Stimulated activated naive B cell treated with anti-CD40 and anti-IgM and Interleukin-4, amounts not matched to agents 10 μg/mL and 1 μg/mL and 100 μg/mL, for 72 hours (primary cell): ENCODE results near the gene OR6K3.
A peak's percentile ranks its signal among the peaks of the same experiment; 100 is the strongest.
"Not testable (repeated sequence)": the region's sequence is repeated elsewhere in the genome, so short reads cannot be mapped to it uniquely, and the experiment has no call there.

Experiments
- ATAC-seq, 2 donors: fragments of 150-1000 bp; cut with Tn5 transposase; replicated peaks; 2 replicates each; pipeline ENCODE4 v1.10.0; 2021; ENCODE audit warnings: moderate library complexity in 1 of 2
- DNase-seq: peaks from one replicate; pipeline ENCODE4 v3.0.0; 2021
- H3K27ac Mint-ChIP-seq: one replicate; pipeline ENCODE4 v1.8.0; 2022; ENCODE audit warnings: mild to moderate bottlenecking, mixed read lengths
- H3K27me3 Mint-ChIP-seq, 2 donors: one replicate each; pipeline ENCODE4 v1.8.0; 2022; ENCODE audit warnings: mixed read lengths in 2 of 2
- H3K36me3 Mint-ChIP-seq, 2 donors: one replicate each; pipeline ENCODE4 v1.8.0; 2022; ENCODE audit warnings: mixed read lengths in 2 of 2, mild to moderate bottlenecking in 1 of 2
- H3K4me1 Mint-ChIP-seq, 2 donors: one replicate each; pipeline ENCODE4 v1.8.0; 2022; ENCODE audit warnings: mixed read lengths in 2 of 2, mild to moderate bottlenecking in 1 of 2
- H3K4me3 Mint-ChIP-seq, 2 donors: one replicate each; pipeline ENCODE4 v1.8.0; 2022; ENCODE audit warnings: mild to moderate bottlenecking in 2 of 2, mixed read lengths in 2 of 2, moderate library complexity in 1 of 2
- H3K9me3 Mint-ChIP-seq, 2 donors: one replicate each; pipeline ENCODE4 v1.8.0; 2022; ENCODE audit warnings: mixed read lengths in 2 of 2, mild to moderate bottlenecking in 1 of 2

The OR6K3 gene

DNA sequence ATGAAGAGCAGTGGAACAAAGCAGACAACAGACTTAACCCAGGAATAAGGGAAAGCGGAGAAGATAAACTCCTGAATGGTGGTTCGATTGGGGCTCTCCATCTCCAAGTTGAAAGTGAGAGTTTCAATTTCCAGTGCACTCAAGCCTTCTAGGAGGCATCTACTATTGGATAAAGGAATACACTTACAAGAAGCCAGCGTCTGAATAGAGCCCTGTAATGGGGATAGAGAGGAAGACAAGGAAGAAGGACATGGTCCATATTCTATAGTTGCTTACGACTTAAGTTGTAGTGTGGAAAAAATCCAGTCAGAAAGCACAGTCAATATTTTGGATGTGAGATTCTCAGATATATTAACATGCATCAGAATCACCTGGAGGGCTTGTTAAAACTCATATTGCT is 20.0 kb downstream of the OR6K3 start, which contains the start of gene OR6K2:
Gene OR6K2 (minus strand): TSS at position 101 of the 400 bp plus-strand sequence. CDS start 0 bp downstream, at position 101.
- ATAC-seq, result no peak
- DNase-seq, result no peak
- H3K4me1 Mint-ChIP-seq, result no peaks in the 10 kb centered on the region
- H3K27ac Mint-ChIP-seq, result no peak within 1 kb of the TSS
- H3K9me3 Mint-ChIP-seq, result no peaks in the 10 kb centered on the region
- no peaks in the 10 kb centered on the region for H3K36me3 Mint-ChIP-seq
- peaks cover 16 to 17% of the 10 kb centered on the region in 2 donors for H3K27me3 Mint-ChIP-seq
- no peak within 1 kb of the TSS for H3K4me3 Mint-ChIP-seq

DNA sequence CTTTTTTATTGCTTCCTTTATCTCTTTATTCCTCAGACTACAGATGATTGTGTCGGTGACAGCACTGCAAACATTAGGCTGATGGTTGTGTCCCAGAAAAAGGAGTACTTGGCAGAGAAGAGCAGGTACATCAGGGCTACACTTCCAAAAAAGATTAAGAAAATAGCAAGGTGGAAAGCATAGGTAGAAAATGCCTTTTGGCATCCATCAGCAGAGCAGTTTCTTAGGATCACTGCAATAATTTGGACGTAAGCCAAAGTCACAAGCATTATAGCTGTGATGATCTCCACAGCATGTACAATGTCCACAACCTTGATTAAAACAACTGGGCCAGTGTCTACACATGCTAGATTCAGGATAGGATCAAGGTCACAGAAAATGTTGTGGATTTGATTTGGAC is 25.9 kb downstream of the OR6K3 start:
- H3K27me3 Mint-ChIP-seq, result peaks cover 11 to 16% of the 10 kb centered on the region in 2 donors
- no peak overlapping the region for H3K27ac Mint-ChIP-seq

DNA sequence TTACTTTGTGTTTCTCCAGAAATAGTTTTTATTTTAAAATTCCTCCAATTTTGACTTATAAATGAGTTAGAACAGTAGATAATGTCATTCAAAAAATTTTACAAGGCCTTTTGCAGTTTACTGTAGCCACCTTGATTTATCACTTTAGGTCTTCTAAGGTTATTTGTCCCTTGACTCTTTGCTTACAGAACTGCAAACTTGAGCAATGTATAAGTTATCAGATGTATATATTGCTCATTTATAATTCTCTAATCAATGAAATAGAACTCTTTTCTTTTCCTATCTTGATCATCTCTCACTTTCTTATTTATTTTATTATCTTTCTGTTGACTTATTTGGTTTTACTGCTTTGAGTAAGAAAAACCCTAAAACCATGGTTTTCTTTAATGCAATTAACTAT is 28.2 kb downstream of the OR6K3 start:
- no peak for DNase-seq
- no peaks in the 10 kb centered on the region for H3K4me1 Mint-ChIP-seq
- H3K4me3 Mint-ChIP-seq, result no peak overlapping the region
- peaks cover 0 to 2% of the 10 kb centered on the region in 2 donors for H3K9me3 Mint-ChIP-seq
- no peaks in the 10 kb centered on the region for H3K36me3 Mint-ChIP-seq
- peaks cover 12 to 13% of the 10 kb centered on the region in 2 donors for H3K27me3 Mint-ChIP-seq
- ATAC-seq, result no peak
- no peak overlapping the region for H3K27ac Mint-ChIP-seq

More for the DNA sequence above, 25.9 kb downstream of the OR6K3 start:
- H3K4me3 Mint-ChIP-seq, result no peak overlapping the region
- H3K36me3 Mint-ChIP-seq, result no peaks in the 10 kb centered on the region
- no peaks in the 10 kb centered on the region for H3K4me1 Mint-ChIP-seq
- ATAC-seq, result no peak
- H3K9me3 Mint-ChIP-seq, result no peaks in the 10 kb centered on the region
- no peak for DNase-seq

DNA sequence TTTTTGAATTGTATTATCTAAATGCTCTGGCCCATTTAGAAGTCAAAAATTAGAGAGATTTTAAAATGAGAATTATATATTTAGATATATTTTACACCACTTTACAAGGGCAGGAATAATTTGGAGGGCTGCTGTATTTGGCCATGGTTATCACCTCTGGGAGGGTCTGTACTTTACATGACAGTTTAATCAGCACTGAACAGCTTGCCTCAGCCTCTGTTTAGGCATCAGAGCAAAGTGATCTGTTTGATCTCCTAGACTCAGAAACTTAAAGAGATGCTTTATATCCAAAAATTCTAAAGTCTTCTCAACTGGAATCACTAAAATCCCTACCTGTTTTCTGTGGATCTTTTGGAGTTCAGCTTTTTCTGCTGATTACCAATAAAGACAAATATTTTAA is 28.6 kb downstream of the OR6K3 start:
- ATAC-seq (no peak), DNase-seq (no peak)
- H3K27ac Mint-ChIP-seq, result no peak overlapping the region
- no peaks in the 10 kb centered on the region for H3K36me3 Mint-ChIP-seq
- H3K27me3 Mint-ChIP-seq, result peaks cover 12 to 13% of the 10 kb centered on the region in 2 donors
- peaks cover 0 to 2% of the 10 kb centered on the region in 2 donors for H3K9me3 Mint-ChIP-seq
- no peaks in the 10 kb centered on the region for H3K4me1 Mint-ChIP-seq
- no peak overlapping the region for H3K4me3 Mint-ChIP-seq

DNA sequence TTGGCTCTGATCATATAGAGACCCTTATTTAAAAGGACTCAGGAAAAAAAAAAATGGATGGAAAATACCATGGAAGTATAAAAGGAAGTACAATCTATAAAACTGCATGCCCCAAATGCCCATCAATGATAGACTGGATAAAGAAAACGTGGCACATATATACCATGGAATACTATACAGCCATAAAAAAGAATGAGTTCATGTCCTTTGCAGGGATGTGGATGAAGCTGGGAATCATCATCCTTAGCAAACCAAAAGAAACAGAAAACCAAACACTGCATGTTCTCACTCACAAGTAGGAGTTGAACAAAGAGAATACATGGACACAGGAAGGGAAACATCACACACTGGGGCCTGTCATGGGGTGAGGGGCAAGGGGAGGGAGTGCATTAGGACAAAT is 29.4 kb downstream of the OR6K3 start:
- not testable (repeated sequence) for H3K27ac Mint-ChIP-seq, H3K9me3 Mint-ChIP-seq, DNase-seq, H3K4me1 Mint-ChIP-seq, H3K4me3 Mint-ChIP-seq, ATAC-seq, H3K36me3 Mint-ChIP-seq
- peaks cover 12 to 13% of the 10 kb centered on the region in 2 donors for H3K27me3 Mint-ChIP-seq

DNA sequence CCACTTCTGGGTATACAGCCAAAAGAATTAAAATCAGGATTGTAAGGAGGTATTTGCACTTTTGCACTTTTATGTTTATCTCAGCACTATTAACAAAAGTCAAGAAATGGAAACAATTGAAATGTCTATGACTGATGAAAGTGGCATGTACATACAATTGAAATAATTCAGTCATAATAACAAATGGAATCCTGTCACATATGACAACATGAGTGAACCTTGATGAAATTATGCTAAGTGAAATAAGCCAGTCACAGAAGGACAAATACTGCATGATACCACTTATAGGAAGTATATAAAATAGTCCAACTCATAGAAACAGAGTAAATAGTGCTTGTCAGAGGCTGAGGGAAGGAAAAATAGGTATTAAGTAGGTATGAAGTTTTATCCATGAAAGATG is 30.6 kb downstream of the OR6K3 start:
- DNase-seq, result no peak
- Mint-ChIP-seq H3K4me3 (no peak overlapping the region), H3K27me3 (peaks cover 8 to 12% of the 10 kb centered on the region in 2 donors), H3K4me1 (no peaks in the 10 kb centered on the region), H3K27ac (no peak overlapping the region), H3K9me3 (peaks cover 0 to 2% of the 10 kb centered on the region in 2 donors), H3K36me3 (no peaks in the 10 kb centered on the region)
- ATAC-seq, result no peak

DNA sequence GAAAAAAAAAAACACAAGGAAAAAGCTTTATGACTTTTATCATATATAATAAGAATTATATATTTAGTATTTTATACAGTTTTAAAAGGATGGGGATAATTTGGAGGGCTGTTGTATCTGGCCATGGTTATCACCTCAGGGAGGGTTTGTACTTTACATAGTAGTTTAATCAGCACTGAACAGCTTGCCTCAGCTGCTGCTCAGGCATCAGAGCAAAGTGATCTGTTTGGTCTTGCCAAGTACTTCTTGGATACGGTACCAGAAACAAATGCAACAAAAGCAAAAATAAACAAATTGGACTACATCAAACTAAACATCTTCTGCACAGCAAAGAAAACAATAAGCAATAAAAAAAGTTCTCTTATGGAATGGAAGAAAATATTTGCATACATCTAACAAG is 31.4 kb downstream of the OR6K3 start:
- DNase-seq, result no peak
- Mint-ChIP-seq H3K36me3 (no peaks in the 10 kb centered on the region), H3K4me3 (no peak overlapping the region), H3K27me3 (peaks cover 7 to 13% of the 10 kb centered on the region in 2 donors), H3K27ac (no peak overlapping the region), H3K9me3 (peaks cover 0 to 2% of the 10 kb centered on the region in 2 donors), H3K4me1 (no peaks in the 10 kb centered on the region)
- ATAC-seq, result no peak

DNA sequence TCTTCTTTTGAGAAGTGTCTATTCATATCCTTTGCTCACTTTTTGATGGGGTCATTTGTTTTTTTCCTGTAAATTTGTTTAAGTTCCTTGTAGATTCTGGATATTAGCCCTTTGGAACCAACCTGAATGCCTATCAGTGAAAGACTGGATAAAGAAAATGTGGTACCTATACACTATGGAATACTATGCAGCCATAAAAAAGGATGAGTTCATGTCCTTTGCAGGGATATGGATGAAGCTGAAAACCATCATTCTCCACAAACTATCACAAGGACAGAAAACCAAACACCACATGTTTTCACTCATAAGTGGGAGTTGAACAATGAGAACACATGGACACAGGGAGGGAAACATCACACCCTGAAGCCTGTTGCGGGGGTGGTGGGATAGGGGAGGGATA is 32.2 kb downstream of the OR6K3 start:
- H3K4me1 Mint-ChIP-seq, H3K9me3 Mint-ChIP-seq, DNase-seq, H3K27ac Mint-ChIP-seq, ATAC-seq, H3K36me3 Mint-ChIP-seq, H3K4me3 Mint-ChIP-seq: not testable (repeated sequence)
- peaks cover 7 to 13% of the 10 kb centered on the region in 2 donors for H3K27me3 Mint-ChIP-seq

DNA sequence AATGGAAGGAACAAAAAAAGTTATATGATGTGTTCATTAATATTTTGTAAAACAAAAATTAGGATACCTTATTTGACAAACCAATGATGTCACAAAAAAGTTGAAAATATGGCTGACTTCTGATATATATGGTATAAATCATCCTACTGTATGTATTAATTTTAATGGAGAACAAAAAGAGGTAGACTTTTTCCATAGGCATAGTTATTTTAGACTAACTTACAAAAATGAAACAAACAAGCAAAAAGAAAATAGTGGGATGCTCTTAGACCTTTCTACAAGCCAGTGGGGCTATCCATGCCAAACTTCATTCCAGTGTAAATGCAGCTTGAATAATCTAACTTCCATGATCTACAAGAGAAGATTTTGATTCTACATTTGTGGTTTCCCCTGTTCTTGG is 33.5 kb downstream of the OR6K3 start:
- ATAC-seq, result no peak
- H3K9me3 Mint-ChIP-seq, result peaks cover 0 to 2% of the 10 kb centered on the region in 2 donors
- no peaks in the 10 kb centered on the region for H3K4me1 Mint-ChIP-seq
- DNase-seq, result no peak
- no peak overlapping the region for H3K4me3 Mint-ChIP-seq
- H3K27ac Mint-ChIP-seq, result no peak overlapping the region
- H3K27me3 Mint-ChIP-seq, result peaks cover 7 to 17% of the 10 kb centered on the region in 2 donors
- no peaks in the 10 kb centered on the region for H3K36me3 Mint-ChIP-seq

DNA sequence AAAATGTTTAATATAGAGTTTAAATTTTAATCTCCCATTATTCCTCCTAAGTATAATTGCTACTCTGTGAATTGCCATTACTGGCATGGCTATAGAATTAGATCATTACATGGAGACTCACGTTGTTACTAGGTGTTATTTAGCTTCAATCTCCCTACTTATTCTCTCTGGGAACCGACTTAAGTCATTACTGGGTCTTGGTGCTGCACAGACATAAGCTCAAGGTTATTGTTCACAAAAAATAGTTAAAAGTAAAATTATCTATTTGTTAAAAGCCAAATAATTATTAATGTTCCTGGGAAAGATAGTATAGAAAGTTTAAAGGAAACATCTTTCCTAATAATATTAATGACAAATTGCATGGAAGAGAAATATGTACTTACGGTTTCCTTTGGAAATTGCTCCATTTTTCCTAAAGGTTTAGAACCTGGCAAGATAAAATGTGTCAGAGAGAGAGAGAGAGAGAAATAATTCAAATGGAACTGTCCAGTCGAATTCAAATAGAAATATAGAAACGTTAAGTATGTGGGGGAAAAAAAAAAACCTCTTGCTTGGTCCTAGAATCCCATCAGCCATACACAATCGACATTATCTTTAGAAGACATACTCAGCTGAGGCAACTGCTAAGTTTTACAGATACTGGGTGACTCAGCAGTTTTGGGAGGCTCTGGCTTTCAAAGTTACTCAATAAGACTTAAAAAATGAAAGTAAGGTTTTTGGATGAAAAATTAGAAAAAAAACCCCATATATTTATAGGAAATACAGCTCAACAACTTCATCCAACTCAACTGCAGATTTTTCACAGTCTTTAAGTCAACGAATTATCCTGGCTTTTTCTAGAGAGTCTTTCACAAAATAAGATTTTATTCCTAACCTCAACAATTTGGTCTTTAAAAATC is 34.2 kb downstream of the OR6K3 start, which contains the start of gene SPTA1:
Gene SPTA1 (minus strand): TSS at position 605 of the 899 bp plus-strand sequence. CDS start 198 bp downstream, at position 407.
- Mint-ChIP-seq H3K27ac (no peak within 1 kb of the TSS), H3K4me1 (no peaks in the 10 kb centered on the region), H3K27me3 (peaks cover 7 to 17% of the 10 kb centered on the region in 2 donors), H3K36me3 (no peaks in the 10 kb centered on the region), H3K4me3 (no peak within 1 kb of the TSS), H3K9me3 (peaks cover 0 to 2% of the 10 kb centered on the region in 2 donors)
- DNase-seq (no peak), ATAC-seq (no peak)

DNA sequence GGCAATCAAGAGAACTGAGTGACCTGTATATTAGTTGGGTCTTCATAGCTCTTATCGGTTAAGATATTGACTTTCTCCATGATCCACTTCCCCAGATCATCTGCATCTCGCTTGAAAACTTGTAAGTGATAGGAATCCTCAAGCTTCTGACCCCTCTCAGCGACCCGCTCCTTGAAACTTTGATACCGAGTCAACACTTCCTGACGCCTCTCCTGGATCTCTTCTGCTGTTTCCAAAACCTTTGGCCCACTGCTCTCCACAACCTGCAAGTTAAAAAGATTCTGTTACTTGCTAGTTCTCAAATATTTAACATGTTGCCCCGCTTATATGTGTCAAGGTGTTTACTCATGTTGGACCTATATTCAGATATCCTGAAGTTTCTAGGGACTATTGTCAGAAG is 35.4 kb downstream of the OR6K3 start:
- Mint-ChIP-seq H3K36me3 (no peaks in the 10 kb centered on the region), H3K4me1 (no peaks in the 10 kb centered on the region), H3K27me3 (peaks cover 7 to 17% of the 10 kb centered on the region in 2 donors), H3K9me3 (peaks cover 0 to 2% of the 10 kb centered on the region in 2 donors), H3K27ac (no peak overlapping the region), H3K4me3 (no peak overlapping the region)
- DNase-seq (no peak), ATAC-seq (no peak)

DNA sequence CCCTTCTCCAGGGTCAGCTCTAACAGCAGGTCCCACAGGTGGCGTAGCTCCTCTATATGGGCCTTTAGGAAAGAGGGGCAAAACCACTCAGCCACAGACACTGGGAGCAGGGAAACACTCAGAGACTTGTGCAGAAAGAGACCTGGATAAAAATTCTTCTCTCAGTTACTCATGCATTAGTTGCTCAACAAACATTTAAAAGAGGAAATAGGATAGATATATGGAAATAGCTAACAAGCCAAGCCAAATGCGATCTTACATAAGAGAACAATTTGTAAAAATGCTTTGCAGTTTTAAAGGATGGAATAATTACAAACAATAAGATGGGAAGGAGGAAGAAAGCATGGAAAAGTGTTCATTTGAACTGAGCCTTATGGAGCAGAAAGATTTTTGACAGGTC is 38.9 kb downstream of the OR6K3 start:
- no peak for DNase-seq
- Mint-ChIP-seq H3K4me3 (no peak overlapping the region), H3K27me3 (peaks cover 6 to 11% of the 10 kb centered on the region in 2 donors), H3K36me3 (peaks cover 0 to 1% of the 10 kb centered on the region in 2 donors), H3K9me3 (peaks cover 0 to 1% of the 10 kb centered on the region in 2 donors), H3K27ac (no peak overlapping the region), H3K4me1 (no peaks in the 10 kb centered on the region)
- ATAC-seq, result no peak

DNA sequence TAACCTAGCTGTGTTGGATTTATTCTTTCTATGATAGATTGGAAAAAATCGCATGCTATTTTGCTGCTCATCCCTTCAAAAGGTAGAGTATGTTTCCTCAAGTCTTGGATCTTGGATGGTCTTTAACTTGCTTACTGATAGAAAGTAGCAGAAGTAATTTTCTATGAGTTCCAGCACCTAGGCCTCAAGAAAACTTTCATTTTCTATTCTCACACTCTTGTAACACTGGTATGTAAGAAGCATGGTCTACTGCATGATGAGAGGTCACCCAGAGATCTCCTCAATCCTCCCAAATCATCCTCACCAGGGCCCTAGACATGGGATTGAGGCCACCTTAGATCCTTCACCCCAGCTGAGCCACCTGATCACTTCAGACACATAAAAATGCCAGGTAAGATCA is 41.2 kb downstream of the OR6K3 start:
- DNase-seq, result no peak
- H3K27ac Mint-ChIP-seq, result no peak overlapping the region
- no peak for ATAC-seq
- peaks cover 0 to 1% of the 10 kb centered on the region in 2 donors for H3K36me3 Mint-ChIP-seq
- H3K9me3 Mint-ChIP-seq, result peaks cover 0 to 1% of the 10 kb centered on the region in 2 donors
- peaks cover 4% of the 10 kb centered on the region in 2 donors for H3K4me1 Mint-ChIP-seq
- H3K27me3 Mint-ChIP-seq, result peaks cover 7 to 10% of the 10 kb centered on the region in 2 donors
- H3K4me3 Mint-ChIP-seq, result no peak overlapping the region

DNA sequence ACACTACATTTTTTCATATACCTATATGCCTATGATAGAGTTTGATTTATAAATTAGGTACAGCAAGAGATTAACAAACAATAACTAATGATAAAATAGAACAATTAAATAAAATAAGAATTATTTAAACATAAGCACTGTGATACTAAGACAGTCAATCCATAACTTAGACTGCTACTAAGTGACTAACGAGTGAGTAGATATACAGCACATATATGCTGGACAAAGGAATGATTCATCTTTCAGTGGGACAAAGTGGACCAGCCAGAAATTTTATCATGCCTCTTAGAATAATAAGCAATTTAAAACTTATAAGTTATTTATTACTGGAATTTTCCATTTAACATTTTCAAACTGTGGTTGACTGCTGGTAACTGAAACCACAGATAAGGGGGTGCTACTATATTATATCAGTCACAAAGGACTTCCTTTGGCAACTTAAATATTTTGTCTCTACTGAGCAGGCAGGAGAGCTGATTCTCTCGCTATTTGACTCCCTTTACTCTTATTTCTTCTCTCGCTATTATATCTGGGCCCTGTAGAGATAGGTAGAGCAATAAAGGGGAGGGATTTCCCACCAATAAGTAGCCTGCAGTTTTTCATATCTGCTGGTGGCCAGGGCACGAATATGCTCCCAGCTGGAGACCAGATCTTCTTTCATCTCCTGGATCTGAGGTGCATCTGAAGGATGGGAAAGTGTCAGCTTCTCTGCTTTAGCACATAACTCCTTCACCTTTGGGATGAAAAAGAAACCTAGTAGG is 44.8 kb downstream of the OR6K3 start:
- DNase-seq (no peak), ATAC-seq (peak in 1 of 2 donors; percentile 20)
- peak overlapping the region; percentile 3 for H3K27ac Mint-ChIP-seq
- H3K9me3 Mint-ChIP-seq, result peaks cover 0 to 1% of the 10 kb centered on the region in 2 donors
- H3K36me3 Mint-ChIP-seq, result peaks cover 0 to 1% of the 10 kb centered on the region in 2 donors
- H3K27me3 Mint-ChIP-seq, result peaks cover 4 to 16% of the 10 kb centered on the region in 2 donors
- H3K4me3 Mint-ChIP-seq, result peak overlapping the region in 1 of 2 donors; percentile 19
- peaks cover 4% of the 10 kb centered on the region in 2 donors for H3K4me1 Mint-ChIP-seq
